ENCODE data around the gene TWF1.
A peak's percentile ranks its signal among the peaks of the same experiment; 100 is the strongest.

The TWF1 gene

DNA sequence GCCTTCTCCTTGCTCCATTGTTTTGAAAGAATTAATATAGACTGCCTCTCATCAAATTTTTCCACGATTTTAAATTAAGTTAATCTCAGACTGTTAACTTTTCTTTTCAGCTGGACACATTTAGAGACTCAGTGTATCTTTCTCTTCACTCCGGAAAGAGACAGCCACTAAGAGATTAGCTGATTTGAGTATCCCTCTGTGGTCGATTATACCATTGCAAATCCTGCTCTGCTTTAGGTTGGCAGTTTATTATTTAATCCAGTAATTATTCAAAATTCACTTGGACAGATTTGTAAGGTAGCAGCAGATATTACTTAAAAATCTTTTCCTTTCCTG, 588 bp upstream of the TWF1 start:
- peak overlapping the region; percentile 99 for H3K4me3 ChIP-seq (ENCODE audit: low read depth, low read length)
- TF ChIP-seq, protein P1, sequence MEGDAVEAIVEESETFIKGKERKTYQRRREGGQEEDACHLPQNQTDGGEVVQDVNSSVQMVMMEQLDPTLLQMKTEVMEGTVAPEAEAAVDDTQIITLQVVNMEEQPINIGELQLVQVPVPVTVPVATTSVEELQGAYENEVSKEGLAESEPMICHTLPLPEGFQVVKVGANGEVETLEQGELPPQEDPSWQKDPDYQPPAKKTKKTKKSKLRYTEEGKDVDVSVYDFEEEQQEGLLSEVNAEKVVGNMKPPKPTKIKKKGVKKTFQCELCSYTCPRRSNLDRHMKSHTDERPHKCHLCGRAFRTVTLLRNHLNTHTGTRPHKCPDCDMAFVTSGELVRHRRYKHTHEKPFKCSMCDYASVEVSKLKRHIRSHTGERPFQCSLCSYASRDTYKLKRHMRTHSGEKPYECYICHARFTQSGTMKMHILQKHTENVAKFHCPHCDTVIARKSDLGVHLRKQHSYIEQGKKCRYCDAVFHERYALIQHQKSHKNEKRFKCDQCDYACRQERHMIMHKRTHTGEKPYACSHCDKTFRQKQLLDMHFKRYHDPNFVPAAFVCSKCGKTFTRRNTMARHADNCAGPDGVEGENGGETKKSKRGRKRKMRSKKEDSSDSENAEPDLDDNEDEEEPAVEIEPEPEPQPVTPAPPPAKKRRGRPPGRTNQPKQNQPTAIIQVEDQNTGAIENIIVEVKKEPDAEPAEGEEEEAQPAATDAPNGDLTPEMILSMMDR (IDR thresholded peaks at IDR 0.05; ENCODE audit: borderline replicate concordance, insufficient read depth, low read depth, low read length), result no peak

DNA sequence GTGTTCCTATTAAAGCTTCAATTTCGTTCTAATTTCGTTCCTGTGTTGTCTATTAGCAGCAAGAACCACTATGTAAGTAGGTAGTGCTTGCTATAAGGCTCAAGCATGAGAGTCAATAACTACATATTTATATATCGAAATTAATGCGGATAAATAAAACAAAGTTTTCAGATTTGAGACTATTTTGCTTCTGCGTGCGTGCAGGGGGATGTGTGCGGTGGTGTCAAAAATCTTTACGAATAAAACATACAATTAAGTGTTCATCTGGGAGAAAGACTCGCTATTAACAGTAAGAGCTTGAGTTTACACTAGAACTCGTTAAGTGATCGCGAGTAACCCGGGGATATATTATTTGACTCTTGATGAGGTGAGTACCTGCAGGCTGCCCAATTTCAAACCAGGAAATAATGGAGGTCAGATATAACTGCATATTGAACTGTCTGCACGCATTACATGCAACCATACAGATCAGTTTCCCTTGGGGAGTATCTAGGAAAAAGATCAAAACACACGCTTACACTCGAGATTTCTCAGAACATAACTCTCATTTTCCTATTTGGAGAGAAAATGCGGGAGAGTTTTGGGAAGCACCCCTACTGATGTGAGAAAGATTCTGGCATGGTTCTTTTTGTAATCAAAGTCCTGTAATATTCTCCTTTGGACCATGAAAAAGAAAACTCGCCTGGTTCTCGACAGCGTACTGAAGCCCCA, 813 bp downstream of the TWF1 start:
- H3K4me3 ChIP-seq (ENCODE audit: low read depth, low read length), result peak overlapping the region; percentile 99

DNA sequence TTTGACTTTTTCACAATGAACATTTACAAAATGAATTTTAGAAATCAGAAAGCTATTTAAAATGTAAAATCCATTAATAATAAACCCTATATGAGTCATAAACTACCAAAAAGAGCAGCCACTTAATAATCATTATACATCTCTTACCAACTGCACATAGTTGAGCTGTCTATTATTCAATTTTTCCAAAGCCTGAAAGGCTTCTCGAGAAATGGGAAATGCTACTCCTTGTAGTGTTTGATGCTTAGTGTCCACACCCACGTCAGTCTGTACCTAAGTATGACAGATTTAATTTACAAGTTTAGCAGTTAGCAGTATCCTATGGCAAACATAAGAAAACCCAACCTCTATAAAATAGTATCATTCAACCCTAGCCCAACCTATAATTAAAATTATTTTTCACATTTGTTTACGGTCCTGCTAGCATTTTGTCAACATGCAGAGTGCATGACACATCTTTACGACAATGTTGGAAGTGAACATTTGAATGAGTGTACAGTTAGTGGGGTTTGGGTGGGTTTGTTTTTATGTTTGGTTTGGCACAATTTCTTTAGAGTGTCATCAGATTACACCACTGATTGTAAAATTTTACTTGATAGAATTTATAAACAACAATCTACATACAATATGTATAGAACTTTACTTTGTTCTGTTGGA, 8.4 kb downstream of the TWF1 start:
- TF ChIP-seq, protein P1 (IDR thresholded peaks at IDR 0.05; ENCODE audit: borderline replicate concordance, insufficient read depth, low read depth, low read length), result no peak
- no peak overlapping the region for H3K4me3 ChIP-seq (ENCODE audit: low read depth, low read length)

More for the DNA sequence above, 813 bp downstream of the TWF1 start:
- TF ChIP-seq, protein P1 (IDR thresholded peaks at IDR 0.05; ENCODE audit: borderline replicate concordance, insufficient read depth, low read depth, low read length), result no peak

DNA sequence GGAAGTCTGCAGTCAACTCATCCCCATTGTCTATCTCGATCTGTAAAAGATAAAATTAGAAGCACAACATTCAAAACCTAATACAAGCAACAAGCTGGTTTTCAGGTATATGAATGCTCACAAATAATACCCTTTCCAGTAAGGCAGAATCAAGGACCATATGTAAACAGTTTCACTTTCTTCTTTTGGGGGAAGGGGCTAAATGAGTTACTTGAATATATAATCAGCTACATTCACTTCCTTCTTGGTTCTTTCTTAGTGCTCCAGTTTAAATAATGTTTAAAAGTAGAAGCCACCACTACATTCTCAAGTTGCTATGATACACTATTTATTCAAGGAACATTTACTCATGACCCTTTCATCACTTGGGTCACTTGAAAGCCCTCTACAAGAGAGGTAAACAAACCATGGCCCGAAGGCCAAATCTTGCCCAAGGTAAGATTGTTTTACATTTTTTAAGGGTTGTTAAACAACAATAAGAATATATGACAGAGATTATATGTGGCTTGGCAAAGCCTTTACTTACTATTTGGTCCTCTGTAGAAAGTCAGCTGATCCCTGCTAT, 10.3 kb downstream of the TWF1 start:
- TF ChIP-seq, protein P1 (IDR thresholded peaks at IDR 0.05; ENCODE audit: borderline replicate concordance, insufficient read depth, low read depth, low read length), result no peak
- no peak overlapping the region for H3K4me3 ChIP-seq (ENCODE audit: low read depth, low read length)

DNA sequence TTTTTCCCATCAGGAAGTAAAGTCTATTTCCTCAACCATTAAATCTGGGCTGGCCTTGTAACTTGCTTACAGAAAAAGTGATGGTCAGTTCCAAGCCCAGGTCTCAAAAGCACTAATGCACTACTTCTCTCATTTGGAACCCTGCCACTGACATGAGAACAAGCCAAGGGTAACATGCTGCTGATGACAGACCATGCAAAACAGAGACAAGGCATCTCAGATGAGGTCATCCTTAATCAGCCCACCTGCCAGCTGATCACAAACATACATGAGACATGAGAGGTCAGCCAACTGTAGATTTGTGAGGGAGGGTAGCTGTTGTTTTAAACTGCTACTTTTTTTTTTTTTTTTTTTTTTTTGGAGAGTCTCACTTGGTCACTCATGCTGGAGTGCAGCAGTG, 16.2 kb downstream of the TWF1 start:
- no peak overlapping the region for H3K4me3 ChIP-seq (ENCODE audit: low read depth, low read length)
- TF ChIP-seq, protein P1 (IDR thresholded peaks at IDR 0.05; ENCODE audit: borderline replicate concordance, insufficient read depth, low read depth, low read length), result no peak

DNA sequence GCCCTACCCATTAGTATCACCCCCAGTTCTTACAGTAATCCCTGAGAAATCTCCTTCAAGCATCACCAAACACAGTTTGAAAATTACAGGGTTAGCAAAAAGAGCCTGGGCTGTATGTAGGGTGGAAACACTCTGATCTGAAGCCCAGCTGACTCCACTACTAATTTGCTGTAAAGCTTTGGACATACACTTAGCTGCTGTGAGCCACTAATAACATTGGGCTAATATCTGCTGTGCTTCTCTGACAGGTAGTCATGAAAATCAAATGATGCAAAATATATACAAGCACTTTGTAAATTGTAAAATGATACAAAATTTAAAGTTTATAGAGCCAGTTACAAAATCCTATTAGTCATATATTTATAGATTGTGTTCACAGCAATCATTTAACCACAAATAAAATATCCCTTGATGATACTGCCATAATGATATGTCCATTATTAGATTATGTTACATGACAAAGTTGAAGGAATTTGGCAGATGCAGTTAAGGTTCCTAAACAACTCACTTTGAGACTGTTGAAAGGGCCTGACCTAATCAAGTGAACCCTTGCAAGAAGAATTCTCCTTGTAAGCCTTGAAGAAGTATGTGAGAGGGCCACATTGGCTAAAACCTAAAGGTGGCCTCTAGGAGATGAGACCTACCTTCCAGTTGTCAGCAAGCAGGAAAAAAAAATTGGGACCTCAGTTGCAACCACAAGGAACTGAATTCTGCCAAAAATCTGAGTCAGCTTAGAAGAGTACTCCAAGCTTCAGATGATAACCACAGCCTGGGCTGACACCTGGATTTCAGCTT, 19.0 kb downstream of the TWF1 start:
- no peak overlapping the region for H3K4me3 ChIP-seq (ENCODE audit: low read depth, low read length)
- TF ChIP-seq, protein P1 (IDR thresholded peaks at IDR 0.05; ENCODE audit: borderline replicate concordance, insufficient read depth, low read depth, low read length), result no peak

Measured in GM12875 (cell line).